NCI-H1105 treated with DMSO at 0.1 percent for 48 hours (cell line): ENCODE results near the gene RGS11.

Experiments
- DNase-seq: peaks from one replicate; lab custom pipeline; 2025; lab: John Stamatoyannopoulos, UW

Gene RGS11

DNA sequence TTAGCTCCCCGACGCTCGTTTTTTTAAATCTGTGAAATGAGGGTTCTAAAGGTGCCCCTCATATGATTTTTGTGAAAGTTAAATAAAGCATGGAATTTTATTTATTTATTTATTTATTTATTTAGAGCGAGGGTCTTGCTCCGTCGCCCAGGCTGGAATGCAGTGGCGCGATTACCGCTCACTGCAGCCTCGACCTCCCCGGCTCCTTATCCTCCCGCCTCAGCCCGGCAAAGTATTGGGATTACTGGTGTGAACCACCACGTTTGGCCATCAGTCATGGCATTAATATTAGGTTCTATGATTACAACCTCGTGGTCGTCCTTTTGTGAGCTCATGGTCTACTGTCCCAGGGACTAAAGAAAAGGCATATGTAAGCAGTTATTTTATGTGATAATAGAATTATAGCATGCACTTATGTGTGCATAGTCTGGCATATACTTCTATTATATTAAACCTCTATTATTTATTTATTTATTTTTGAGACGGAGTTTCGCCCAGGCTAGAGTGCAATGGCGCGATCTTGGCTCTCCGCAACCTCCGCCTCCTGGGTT lies 45.9 kb downstream of the RGS11 start:
- no peak for DNase-seq

DNA sequence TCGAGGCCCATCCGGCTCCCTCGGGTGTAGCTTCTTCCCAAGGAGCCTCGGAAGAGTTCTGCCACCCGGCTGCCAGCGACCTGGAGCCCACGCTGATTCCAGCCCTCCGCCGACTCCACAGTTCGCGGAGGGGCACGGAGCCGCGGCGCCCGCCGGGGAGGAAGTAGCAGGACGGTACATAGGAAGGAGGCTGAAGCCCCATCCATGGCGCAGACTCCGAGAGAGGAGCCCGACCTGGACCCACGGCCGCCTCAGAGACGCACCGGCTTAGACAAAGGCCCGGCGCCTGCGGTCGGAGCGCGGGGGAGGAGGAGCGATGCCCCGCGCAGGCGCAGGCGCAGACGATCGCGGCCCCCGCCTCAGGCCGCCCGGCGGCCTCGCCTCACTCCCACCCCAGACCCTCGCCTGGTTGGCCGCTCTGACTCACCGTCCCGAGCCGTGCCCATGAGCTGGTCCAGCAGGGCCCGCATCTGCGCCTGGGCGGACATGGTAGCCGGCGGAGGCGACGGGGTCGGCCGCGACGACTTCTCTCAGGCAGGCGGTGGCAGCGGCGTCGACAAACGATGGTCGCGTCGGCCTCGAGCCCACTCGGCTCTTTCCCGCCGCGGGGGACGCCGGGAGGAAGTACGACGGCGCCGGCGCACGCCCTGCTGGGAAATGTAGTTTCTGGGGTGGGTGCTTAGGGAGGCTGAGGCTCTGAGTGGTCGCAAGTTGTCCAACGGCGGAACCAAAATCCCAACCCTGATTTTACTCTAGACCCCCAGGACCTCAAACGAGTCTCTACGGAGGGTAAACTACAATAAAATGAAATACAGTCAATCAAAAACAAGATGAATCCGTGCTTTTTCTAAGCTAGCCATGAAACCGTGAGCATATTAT lies 46.7 kb downstream of the RGS11 start, which contains the start of gene LUC7L:
TSS of gene LUC7L (minus strand) at position 598 of the 879 bp plus-strand sequence. CDS start at position 488, 110 bp downstream.
- peak; percentile 77 for DNase-seq

DNA sequence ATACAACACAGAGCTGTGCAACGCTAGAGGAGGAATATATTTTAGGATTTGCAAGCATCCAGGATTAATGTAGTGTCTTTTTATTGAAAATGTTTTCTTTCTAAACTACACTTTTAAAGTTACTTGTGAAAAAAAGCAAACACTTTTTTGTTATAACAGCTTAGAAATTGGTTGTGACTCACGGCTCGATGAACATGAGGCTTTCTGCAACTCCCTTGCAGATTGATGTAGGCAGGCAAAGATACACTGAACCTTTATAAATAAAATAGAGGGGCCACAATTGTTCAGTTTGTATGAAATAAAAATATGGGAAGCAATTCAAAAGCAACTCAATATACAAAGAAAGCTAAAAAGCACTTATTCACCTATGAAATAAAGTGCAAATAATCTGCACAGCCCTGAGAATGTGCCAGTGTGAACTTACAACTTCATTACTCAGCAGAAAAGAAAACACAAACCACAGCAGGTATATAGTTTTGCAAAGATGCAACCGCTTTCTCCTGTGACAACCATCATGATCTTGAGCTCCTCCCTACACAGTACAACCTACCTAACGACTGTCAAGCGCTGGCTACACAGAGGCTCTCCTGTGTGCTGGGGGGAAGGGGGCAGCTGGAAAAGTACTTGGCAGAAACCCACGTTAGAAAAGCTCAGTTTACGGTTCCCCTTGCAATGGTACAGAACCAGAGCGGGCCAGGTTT lies 47.4 kb downstream of the RGS11 start:
- DNase-seq, result no peak

DNA sequence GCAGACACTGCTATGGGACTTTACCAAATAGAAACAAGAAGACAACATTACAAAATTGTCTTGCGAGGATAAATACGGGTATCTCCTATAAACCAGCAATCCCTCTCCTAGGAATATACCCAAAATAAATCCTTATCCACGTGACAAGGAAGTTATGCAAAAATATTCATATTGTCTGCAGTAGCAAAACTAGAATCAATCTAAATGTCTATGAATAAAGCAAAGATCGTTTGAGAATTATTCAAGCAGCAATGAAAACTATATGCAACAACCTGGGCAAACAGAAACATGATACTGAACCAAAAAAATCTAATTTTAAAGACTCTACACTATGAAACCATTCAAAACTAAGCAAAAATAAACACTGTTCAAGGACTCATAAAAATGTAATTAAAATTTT lies 55.7 kb downstream of the RGS11 start:
- DNase-seq, result no peak
